G401 (cell line): ENCODE measurements around the gene PRODH2. TPM values are rescaled to one million over a fixed set of nuclear protein-coding genes. Genes with fewer than 3 reads are reported as not detected.
"Not testable (repeated sequence)": the region's sequence is repeated elsewhere in the genome, so short reads cannot be mapped to it uniquely, and the experiment has no call there.

Experiments
- DNase-seq: peaks from one replicate; pipeline ENCODE4 v3.0.0-alpha.2; 2015; ENCODE audit warnings: low spot score
- in situ Hi-C: cut with HindIII; loops from 2 replicates; pipeline ENCODE4 v1.10.0; 2016; ENCODE audit warnings: low sequenced_read_pairs, mixed read lengths
- total RNA-seq: library from RNA; depleted of rRNA; stranded (reverse); fragments of >200 nt; shearing (Covaris generic); gene quantifications from 2 replicates; pipeline ENCODE4 v1.2.3, GENCODE V29; 2014

PRODH2 gene
- total RNA-seq, 1 experiment from 2014 or later, result not detected

DNA sequence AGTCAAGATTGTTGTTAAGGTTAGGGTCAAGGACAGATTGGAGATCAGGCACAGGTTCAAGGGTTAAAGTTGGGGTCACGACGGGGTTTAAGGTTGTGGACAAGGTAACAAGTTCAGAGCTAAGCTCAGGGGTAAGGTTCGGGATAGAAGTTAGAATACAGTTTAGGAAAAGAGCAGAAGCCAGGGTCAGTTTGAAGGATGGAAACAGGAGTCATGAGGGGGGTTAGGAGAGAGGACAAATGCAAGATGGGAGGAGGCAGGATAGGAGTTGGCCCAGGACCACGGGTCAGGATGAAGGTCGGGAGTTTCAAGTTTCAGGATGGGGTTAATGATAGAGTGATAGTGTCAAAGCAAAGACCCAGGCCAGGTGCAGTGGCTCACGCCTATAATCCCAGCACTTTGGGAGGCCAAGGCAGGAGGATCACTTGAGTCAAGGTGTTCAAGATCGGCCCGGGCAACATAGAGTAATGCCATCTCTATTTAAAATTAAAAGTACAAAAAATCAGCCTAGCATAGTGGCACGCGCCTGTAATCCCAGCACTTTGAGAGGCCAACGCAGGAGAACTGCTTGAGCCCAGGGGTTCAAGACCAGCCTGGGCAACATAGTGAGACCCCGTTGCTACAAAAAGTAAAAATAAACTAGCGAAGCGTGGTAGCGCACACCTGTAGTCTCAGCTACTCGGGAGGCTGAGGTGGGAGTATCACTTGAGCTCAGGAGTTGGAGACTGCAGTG, 32.0 kb upstream of the PRODH2 start:
- DNase-seq, result no peak
- in situ Hi-C loops, result no loop called here

DNA sequence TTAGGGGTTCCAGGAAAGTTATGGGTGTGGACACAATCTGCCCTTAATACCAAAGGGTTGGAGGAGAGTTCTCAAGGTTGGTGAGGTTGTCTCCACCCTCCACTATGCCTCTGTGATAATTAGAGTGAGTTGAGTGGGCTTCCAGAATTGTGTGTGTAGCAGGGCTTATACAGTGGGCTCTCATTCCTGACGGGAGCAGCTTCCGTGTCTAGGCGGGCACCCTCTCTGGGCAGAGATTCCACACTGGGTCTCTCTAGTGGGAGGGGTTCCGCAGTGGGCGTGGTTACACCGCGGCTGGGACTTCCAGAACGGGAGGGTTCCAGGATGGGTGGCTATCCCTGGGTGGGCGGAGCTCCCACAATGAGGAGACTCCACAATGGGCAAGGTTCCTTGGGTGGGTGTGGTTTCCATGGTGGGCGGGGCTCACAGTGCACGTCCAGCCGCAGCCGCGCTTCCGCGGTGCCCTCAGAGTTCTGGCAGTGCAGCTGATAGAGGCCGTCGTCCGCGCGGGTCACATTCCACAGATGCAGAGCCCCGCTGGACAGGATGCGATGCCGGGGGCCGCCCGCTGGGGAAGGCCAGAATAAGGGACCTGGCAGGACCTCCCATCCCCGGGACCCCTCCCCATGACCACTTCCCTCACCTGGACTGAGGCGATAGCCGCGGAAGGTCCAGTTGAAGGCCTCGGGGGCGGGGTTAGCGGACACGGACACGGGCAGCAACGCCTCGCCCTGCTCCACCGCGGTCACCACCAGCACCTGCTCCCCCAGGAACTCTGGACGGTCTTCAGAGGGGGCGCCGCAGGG, 31.2 kb upstream of the PRODH2 start:
- in situ Hi-C loops, result no loop called here
- no peak for DNase-seq

- no peak for DNase-seq
- in situ Hi-C loops, result no loop called here
Measured at GRCh38 chr19:35842666-35843272, 30.1 kb upstream of the PRODH2 start.

- in situ Hi-C loops, result no loop called here
- no peak for DNase-seq
Measured at GRCh38 chr19:35841961-35842595, 29.4 kb upstream of the PRODH2 start.

GRCh38 chr19:35836096-35836495, 23.5 kb upstream of the PRODH2 start:
- in situ Hi-C loops, result loop anchor here (10.0 kb wide), 1 partner anchor 141 kb away; no protein-coding TSS in a partner anchor
- not testable (repeated sequence) for DNase-seq

DNA sequence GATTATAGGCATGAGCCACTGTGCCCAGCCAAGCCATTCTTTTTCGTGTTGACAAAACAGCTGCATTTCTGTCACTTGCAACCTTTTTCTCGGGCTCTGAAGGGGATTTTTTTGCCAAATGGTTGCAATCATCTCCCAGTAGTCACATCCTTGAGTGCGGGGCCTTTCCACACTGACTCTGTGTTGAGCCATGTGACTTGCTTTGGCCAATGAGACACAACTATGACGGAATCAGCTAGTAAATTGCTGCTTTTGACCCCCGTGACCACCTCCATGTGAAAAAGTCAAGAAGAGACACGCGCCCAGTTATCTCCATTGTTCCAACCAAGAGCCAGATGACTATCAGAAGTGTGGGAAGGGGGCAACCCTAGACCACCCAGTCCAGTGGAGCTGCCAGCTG, 21.3 kb upstream of the PRODH2 start:
- in situ Hi-C loops, result loop anchor here (10.0 kb wide), 1 partner anchor 139 kb away; no protein-coding TSS in a partner anchor
- DNase-seq, result no peak

- in situ Hi-C loops, result loop anchor here (10.0 kb wide), 1 partner anchor 137 kb away; no protein-coding TSS in a partner anchor
- DNase-seq, result no peak
Measured at GRCh38 chr19:35832054-35832453, 19.4 kb upstream of the PRODH2 start.

DNA sequence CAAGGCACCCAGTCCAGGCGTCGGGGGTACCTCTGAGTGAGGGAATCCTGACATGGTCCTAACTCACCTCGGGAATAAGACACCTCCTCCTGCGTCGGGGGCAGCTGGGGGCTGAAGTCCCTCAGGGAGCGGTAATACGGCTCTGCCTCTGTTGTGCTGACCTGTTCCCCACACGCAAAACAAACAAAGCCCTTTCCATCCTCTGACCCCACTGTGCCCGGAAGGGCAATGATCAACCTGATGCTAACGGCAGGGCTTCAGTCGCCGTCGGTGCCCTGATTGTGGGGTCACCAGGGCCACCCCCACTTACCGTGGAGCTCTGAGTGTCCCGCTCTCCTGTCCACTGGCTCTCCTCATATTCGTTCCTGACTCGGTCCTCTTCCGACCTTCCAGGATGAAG, 18.3 kb upstream of the PRODH2 start:
- no peak for DNase-seq
- in situ Hi-C loops, result loop anchor here (10.0 kb wide), 1 partner anchor 136 kb away; no protein-coding TSS in a partner anchor

DNA sequence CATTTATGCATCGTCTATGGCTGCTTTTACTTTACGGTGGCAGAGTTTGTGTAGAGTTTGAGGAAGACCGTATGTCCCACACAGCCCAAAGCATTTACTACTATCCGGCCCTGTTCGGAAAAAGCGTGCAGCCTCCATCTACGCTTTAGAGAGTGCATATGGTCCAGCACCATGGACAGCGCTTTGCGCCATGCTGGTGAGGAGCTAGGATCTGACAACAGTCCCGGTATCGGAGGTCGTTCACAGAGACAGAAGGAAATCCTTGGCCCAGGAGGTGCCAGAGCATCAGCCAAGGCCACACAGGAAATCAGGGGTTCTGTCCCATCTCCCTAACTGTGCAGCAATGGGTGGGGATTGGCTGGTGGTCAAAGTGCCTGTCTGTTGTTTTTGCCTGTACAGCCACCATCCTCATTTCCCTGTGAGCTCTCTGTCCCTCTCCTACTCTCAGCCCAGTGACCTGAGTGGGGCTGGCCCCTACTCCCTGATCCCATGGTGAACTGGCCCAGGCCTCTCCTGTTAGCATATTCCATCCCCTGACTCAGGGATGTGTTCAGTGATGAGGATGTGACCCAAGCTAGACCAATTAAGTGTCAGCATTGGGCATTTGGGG, 16.2 kb upstream of the PRODH2 start:
- in situ Hi-C loops, result no loop called here
- DNase-seq, result peak; percentile 2

DNA sequence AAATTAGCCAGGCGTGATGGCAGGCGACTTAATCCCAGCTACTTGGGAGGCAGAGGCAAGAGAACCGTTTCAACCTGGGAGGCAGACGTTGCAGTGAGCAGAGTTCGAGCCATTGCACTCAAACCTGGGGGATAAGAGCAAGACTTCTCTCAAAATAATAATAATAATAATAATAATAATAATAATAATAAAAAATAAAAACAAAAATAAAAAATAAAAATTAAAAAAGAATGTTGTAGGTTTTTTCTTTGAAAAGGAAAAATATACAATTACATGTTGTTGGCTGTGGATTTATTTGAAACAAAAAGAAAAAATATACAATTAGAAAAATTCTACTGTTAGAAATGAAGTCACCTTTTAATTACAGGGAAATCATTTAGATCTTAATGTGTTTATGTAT, 11.5 kb upstream of the PRODH2 start:
- in situ Hi-C loops, result no loop called here
- DNase-seq, result no peak

DNA sequence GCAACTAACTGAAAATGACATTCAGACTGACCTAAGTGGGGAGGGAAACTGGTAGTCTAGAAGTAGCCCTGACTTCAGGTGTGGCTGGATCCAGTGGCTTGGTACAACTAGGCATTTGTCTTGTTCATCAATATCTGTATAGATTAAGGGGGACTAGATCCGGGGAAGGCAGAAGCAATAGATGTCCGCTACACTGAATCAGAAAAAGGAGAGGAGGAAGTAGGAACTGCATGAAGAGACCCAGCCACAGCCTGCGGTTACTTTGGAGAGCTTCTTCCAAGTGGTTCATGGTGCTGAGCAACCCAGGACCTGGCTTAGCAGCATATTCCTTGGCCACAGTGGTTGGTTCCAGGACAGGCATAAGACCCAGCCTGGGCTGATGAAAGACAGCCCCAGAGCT, 9.9 kb upstream of the PRODH2 start:
- DNase-seq, result no peak
- in situ Hi-C loops, result no loop called here

DNA sequence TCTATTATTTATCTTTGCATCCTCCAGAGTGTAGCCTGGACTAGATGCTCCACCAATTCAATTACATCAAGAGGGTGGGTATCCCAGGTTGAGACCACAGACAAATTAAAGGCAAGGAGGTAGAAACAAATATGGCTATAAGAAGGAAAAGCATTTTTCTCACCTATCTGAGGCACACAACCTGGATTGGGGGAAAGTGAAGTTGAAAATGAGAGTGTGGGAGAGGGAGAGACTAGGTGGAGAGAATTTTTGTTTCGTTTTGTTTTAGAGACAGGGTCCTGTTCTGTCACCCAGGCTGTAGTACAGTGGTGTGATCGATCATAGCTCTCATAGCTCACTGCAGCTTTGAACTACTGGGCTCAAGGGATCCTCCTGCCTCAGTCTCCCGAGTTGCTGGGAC, 5.8 kb upstream of the PRODH2 start:
- in situ Hi-C loops, result no loop called here
- no peak for DNase-seq

DNA sequence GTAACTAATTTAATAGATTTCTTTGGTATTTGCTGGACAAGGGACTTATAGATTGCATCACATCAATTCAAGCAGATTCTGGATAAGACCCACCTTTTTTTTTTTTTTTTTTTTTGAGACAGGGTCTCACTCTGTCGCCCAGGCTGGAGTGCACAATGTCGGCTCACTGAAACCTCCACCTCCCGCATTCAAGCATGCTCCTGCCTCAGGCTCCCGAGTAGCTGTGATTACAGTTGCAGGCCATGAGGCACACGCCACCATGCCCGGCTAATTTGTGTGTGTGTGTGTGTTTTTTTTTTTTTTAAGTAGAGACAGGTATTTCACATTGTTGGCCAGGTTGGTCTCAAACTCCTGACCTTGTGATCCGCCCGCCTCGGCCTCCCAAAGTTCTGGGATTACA, 4.2 kb upstream of the PRODH2 start:
- in situ Hi-C loops, result no loop called here
- DNase-seq, result no peak

DNA sequence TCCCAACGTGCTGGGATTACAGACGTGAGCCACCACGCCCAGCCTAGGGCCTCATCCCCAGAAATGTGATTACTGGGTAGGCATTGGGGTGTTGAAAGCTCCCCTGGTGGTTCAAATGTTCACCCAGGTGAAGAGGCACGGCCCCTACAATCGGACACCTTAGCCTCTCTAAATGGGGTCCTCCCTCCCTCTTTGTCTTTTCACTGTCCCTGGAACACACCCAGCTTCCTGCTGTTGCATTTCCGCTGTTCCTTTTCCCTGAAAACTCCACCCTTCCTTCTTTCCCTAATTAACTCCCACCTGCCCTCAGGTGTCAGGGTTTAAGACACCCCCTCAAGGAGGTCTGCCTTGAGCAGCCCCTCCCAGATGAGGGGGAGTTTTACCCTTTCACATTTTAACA, 3.6 kb upstream of the PRODH2 start:
- in situ Hi-C loops, result no loop called here
- no peak for DNase-seq

GRCh38 chr19:35813043-35813890, 622 bp upstream of the PRODH2 start:
- no peak for DNase-seq
- in situ Hi-C loops, result no loop called here

DNA sequence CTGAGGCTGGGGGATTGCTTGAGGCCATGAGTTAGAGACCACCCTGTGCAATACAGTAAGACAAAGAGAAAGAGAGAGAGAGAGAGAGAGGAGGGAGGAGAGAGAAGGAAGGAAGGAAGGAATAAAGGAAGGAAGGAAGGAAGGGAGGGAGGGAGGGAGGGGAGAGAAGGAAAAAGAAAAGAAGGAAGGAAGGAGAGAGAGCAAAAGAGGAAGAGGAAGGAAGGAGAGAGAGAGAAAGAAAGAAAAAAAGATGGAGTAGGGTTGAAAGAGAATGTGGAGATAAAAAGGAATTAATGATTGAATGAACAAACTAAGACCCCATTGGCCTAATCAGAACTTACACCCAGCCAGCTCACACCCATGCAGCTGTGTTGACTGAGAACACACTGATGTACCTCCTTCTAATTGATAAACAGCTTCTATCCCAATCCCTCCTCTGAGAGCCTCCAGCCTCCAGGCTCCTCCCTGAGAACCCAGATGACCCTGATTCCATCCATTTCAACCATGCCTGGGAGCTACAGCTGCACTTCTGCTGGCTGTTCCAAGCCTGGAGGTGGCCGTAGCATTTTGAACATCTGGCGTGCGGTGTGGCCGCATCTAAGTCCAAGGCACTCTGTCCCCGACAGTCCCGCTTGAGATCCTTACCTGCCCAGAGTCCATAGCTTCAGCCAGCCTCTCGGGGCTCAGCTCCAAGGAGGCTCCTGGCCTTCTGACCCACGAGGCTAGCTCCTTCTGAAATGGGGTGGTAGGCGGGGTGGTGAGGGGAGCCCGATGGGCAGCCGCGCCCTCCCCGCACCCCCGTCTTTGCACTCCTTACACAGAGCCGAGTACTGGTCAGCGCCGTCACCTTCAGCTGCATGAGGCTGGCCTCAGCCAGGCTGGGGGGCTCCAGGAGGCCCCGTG, 1.1 kb downstream of the PRODH2 start:
- no peak for DNase-seq
- in situ Hi-C loops, result no loop called here

DNA sequence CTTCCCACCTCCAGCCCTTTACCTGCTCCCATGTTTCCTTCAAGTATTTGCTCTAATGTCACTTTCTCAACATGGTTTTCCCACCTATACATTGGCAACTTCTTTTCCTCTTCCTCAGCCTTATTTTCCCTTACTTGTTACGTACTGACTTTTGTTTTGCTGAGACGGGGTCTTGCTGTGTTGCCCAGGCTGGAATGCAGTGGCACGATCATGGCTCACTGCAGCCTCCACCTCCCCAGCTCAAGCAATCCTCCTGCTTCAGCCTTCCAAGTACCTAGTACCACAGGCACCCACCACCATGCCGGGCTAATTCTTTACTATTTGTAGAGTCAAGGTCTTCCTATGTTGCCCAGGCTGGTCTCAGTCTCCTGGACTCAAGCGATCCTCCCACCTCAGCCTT, 5.0 kb downstream of the PRODH2 start:
- in situ Hi-C loops, result no loop called here
- no peak for DNase-seq
